HUES48 (cell line): Measurements from ENCODE around the gene CHRNB2.

Experiments used
- H3K27ac ChIP-seq: one replicate; pipeline ENCODE4 v1.7.0; 2013; ENCODE audit warnings: low read depth, low read length, inconsistent platforms
- H3K27me3 ChIP-seq: 2 replicates; pipeline ENCODE4 v1.6.1; 2013; ENCODE audit warnings: mild to moderate bottlenecking, low read length; ENCODE audit not compliant: control insufficient read depth, insufficient read depth
- H3K36me3 ChIP-seq: 2 replicates; pipeline ENCODE4 v1.6.1; 2013; ENCODE audit warnings: low read length; ENCODE audit not compliant: control insufficient read depth, insufficient read depth
- H3K4me1 ChIP-seq: 2 replicates; pipeline ENCODE4 v1.6.1; 2013; ENCODE audit warnings: mild to moderate bottlenecking, low read length; ENCODE audit not compliant: control insufficient read depth, insufficient read depth
- H3K4me3 ChIP-seq: 2 replicates; pipeline ENCODE4 v1.5.1; 2013; ENCODE audit warnings: mild to moderate bottlenecking, low read depth, low read length
- H3K9ac ChIP-seq: 2 replicates; pipeline ENCODE4 v1.6.1; 2013; ENCODE audit warnings: mild to moderate bottlenecking, low read depth, low read length, moderate library complexity
- H3K9me3 ChIP-seq: 2 replicates; pipeline ENCODE4 v1.6.1; 2013; ENCODE audit warnings: low read length; ENCODE audit not compliant: control insufficient read depth, insufficient read depth

The CHRNB2 gene

GRCh38 chr1:154582885-154583284 is 15.3 kb downstream of the CHRNB2 start:
- Histone ChIP-seq H3K4me1 (no peaks in the 10 kb centered on the region), H3K4me3 (no peak overlapping the region), H3K27me3 (no peaks in the 10 kb centered on the region), H3K36me3 (peaks cover 98% of the 10 kb centered on the region), H3K9ac (no peak overlapping the region), H3K27ac (no peak overlapping the region), H3K9me3 (no peaks in the 10 kb centered on the region)

- no peaks in the 10 kb centered on the region for H3K27me3 ChIP-seq
- no peak overlapping the region for H3K9ac ChIP-seq
- no peaks in the 10 kb centered on the region for H3K9me3 ChIP-seq
- H3K36me3 ChIP-seq, result peaks cover 98% of the 10 kb centered on the region
- no peak overlapping the region for H3K4me3 ChIP-seq
- no peaks in the 10 kb centered on the region for H3K4me1 ChIP-seq
- H3K27ac ChIP-seq, result no peak overlapping the region
Observed at GRCh38 chr1:154583773-154584172, 16.2 kb downstream of the CHRNB2 start.

GRCh38 chr1:154584267-154584994 is 16.9 kb downstream of the CHRNB2 start:
- Histone ChIP-seq H3K27me3 (no peaks in the 10 kb centered on the region), H3K9me3 (no peaks in the 10 kb centered on the region), H3K27ac (no peak overlapping the region)

DNA sequence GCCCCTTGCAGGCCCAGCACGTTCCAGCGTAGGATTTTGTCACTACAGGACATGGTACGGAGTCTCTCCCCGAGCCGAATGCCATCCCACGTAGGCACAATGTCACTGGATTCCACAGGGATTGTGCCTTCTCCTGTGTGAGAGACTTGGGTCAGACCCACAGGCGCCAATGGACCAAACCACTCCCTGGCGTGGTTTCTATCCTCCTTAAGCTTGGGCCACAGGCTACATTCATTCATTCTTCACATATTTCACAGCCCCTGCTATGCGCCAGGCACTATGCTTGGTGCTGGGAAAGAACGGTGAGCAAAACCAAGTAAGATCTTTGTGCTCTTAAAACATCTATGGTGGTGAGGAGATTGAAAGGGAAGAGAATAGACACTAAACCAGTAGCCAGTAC is 18.7 kb downstream of the CHRNB2 start:
- Histone ChIP-seq H3K27ac (no peak overlapping the region), H3K36me3 (peaks cover 98% of the 10 kb centered on the region), H3K4me3 (no peak overlapping the region), H3K9ac (no peak overlapping the region), H3K4me1 (no peaks in the 10 kb centered on the region), H3K27me3 (no peaks in the 10 kb centered on the region), H3K9me3 (no peaks in the 10 kb centered on the region)

More at GRCh38 chr1:154584267-154584994, 16.9 kb downstream of the CHRNB2 start:
- Histone ChIP-seq H3K9ac (no peak overlapping the region), H3K4me3 (no peak overlapping the region), H3K4me1 (no peaks in the 10 kb centered on the region), H3K36me3 (peaks cover 98% of the 10 kb centered on the region)

GRCh38 chr1:154586641-154587040 is 19.1 kb downstream of the CHRNB2 start:
- H3K27me3 ChIP-seq, result no peaks in the 10 kb centered on the region
- H3K9me3 ChIP-seq, result no peaks in the 10 kb centered on the region
- no peaks in the 10 kb centered on the region for H3K4me1 ChIP-seq
- no peak overlapping the region for H3K27ac ChIP-seq
- no peak overlapping the region for H3K4me3 ChIP-seq
- peaks cover 100% of the 10 kb centered on the region for H3K36me3 ChIP-seq
- no peak overlapping the region for H3K9ac ChIP-seq

DNA sequence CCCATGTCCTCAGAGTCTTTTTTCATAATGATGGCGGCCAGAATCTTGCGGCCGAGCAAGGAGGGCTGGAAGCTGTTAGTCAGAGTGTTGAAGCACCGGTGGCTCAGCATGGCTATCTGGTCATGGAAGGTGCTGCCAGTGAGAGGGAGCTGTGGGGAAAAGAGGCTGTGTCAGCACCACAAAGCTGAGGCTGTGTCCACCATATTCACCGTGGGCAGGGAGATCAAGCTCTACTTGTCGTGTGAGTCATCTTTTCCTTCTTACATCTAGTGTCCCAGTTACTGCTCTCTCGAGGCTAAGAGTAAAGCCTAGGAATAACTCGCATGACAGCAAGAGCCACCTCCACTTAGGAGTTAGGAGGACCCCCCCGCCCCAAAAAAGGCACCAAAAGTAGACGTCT is 22.2 kb downstream of the CHRNB2 start:
- H3K4me1 ChIP-seq, result no peaks in the 10 kb centered on the region
- peaks cover 98% of the 10 kb centered on the region for H3K36me3 ChIP-seq
- no peaks in the 10 kb centered on the region for H3K27me3 ChIP-seq
- H3K9ac ChIP-seq, result no peak overlapping the region
- H3K4me3 ChIP-seq, result no peak overlapping the region
- H3K27ac ChIP-seq, result no peak overlapping the region
- H3K9me3 ChIP-seq, result no peaks in the 10 kb centered on the region

DNA sequence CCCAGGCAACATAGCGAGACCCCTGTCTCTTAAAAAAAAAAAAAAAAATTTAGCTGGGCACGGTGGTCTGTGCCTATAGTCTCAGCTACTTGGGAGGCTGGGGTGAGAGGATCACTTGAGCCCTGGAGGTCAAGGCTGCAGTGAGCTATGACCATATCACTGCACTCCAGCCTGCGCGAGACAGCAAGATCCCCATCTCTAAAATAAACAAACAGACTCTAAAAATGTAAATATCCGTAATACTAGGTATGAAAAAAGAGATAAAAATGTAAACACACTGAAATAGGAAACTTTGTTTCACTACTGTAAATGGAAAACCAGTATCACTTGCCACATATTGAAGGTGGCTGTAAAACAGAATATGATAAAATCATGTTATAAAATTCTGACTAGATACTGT is 23.2 kb downstream of the CHRNB2 start:
- Histone ChIP-seq H3K9me3 (no peaks in the 10 kb centered on the region), H3K4me1 (no peaks in the 10 kb centered on the region), H3K27ac (no peak overlapping the region), H3K27me3 (no peaks in the 10 kb centered on the region), H3K36me3 (peaks cover 98% of the 10 kb centered on the region), H3K4me3 (no peak overlapping the region), H3K9ac (no peak overlapping the region)

DNA sequence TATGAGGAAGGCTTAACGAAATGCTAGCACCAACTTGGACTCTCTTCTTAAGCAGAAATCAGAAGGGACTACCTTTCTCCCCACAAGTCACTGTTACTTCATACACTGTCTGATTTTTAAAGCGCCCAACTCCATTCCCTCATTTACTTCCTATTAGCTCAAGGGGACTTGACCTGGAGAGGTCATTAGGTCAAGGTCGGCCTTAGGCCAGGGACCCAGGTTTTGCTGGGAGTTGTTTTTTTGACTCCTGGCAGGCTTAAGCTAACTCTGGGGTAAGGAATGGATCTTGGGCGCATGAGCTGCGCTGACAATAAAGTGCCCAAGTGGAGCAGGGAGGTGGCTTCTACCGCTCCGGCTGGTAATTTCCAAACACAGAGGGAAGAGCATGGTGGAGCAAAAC is 23.6 kb downstream of the CHRNB2 start:
- Histone ChIP-seq H3K4me1 (no peaks in the 10 kb centered on the region), H3K27me3 (no peaks in the 10 kb centered on the region), H3K36me3 (peaks cover 98% of the 10 kb centered on the region), H3K4me3 (no peak overlapping the region), H3K9me3 (no peaks in the 10 kb centered on the region), H3K27ac (no peak overlapping the region), H3K9ac (no peak overlapping the region)

- Histone ChIP-seq H3K4me1 (no peaks in the 10 kb centered on the region), H3K36me3 (peaks cover 98% of the 10 kb centered on the region), H3K27ac (no peak overlapping the region), H3K9ac (no peak overlapping the region), H3K27me3 (no peaks in the 10 kb centered on the region), H3K9me3 (no peaks in the 10 kb centered on the region), H3K4me3 (no peak overlapping the region)
Observed at GRCh38 chr1:154593390-154593789, 25.8 kb downstream of the CHRNB2 start.

DNA sequence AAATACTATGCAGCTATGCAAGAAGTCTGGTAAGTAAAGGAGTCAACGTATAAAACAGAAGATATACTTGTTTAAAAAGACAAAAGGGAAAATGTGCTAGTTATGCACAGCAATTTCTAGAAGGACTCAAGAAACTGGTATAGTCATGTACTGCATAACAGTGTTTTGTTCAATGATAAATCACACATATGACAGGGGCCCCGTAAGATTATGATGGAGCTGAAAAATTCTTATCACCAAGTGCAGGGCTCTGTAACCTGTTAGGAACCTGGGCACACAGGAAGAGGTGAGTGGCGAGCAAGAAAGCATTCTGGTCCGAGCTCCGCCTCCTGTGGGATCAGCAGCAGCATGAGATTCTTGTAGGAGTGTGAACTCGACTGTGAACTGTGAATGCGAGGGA is 27.2 kb downstream of the CHRNB2 start:
- Histone ChIP-seq H3K9ac (no peak overlapping the region), H3K4me3 (no peak overlapping the region), H3K4me1 (no peaks in the 10 kb centered on the region), H3K27me3 (no peaks in the 10 kb centered on the region), H3K27ac (no peak overlapping the region), H3K9me3 (no peaks in the 10 kb centered on the region), H3K36me3 (peaks cover 98% of the 10 kb centered on the region)

DNA sequence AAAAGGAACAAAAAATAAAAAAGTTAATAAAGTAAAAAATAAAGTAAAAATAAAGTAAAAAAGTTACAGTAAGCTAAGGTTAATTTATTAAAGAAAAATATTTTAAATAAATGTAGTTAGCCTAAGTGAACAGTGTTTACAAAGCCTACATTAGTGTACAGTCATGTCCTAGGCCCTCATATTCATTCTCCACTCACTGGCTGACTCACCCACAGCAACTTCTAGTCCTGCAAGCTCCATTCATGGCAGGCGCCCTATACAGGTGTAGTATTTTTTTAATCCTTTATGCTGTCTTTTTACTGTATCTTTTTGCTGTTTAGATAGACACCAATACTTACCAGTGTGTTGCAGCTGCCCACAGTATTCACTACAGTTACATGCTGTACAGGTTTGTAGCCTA is 28.0 kb downstream of the CHRNB2 start:
- Histone ChIP-seq H3K4me3 (no peak overlapping the region), H3K4me1 (no peaks in the 10 kb centered on the region), H3K27me3 (no peaks in the 10 kb centered on the region), H3K9ac (no peak overlapping the region), H3K36me3 (peaks cover 94% of the 10 kb centered on the region), H3K27ac (no peak overlapping the region), H3K9me3 (no peaks in the 10 kb centered on the region)
